Activated naive CD4-positive, alpha-beta T cell treated with anti-CD3 and anti-CD28 coated beads, Interleukin-2, amount 10 ng/mL, durations not matched to agents 7 days and 5 days (primary cell): ENCODE measurements around the gene PRF1.
A peak's percentile ranks its signal among the peaks of the same experiment; 100 is the strongest.
"Not testable (repeated sequence)": the region's sequence is repeated elsewhere in the genome, so short reads cannot be mapped to it uniquely, and the experiment has no call there.

Experiments used
- CTCF ChIA-PET: fragments of 350-600 bp; sonication (Branson Sonifier 250); formaldehyde crosslinking; loops from one replicate; lab custom pipeline; 2021; ENCODE audit warnings: antibody characterized with exemption; lab: Charles Lee
- DNase-seq: peaks from one replicate; pipeline ENCODE4 v3.0.0-alpha.2; 2020
- H3K27ac Mint-ChIP-seq: one replicate; pipeline ENCODE4 v1.8.0; 2021; ENCODE audit warnings: mild to moderate bottlenecking, moderate library complexity, mixed read lengths
- H3K27me3 Mint-ChIP-seq: one replicate; pipeline ENCODE4 v1.8.0; 2021; ENCODE audit warnings: mild to moderate bottlenecking, mixed read lengths
- H3K36me3 Mint-ChIP-seq: one replicate; pipeline ENCODE4 v1.8.0; 2021; ENCODE audit warnings: mixed read lengths
- H3K4me1 Mint-ChIP-seq: one replicate; pipeline ENCODE4 v1.8.0; 2021; ENCODE audit warnings: mixed read lengths
- H3K4me3 Mint-ChIP-seq: one replicate; pipeline ENCODE4 v1.8.0; 2021; ENCODE audit warnings: mild to moderate bottlenecking, moderate library complexity, mixed read lengths
- H3K9me3 Mint-ChIP-seq: one replicate; pipeline ENCODE4 v1.8.0; 2021; ENCODE audit warnings: mixed read lengths

The PRF1 gene

GRCh38 chr10:70602665-70603448 lies at the start of gene PRF1:
Gene PRF1, minus strand, starts transcription at chr10:70602741. Its CDS starts 1,839 bp downstream, at chr10:70600902.
- H3K27ac Mint-ChIP-seq, result peak within 1 kb of the TSS; percentile 91
- H3K36me3 Mint-ChIP-seq, result peaks cover 13% of the 10 kb centered on the region
- DNase-seq, result peak; percentile 91
- CTCF ChIA-PET, result interaction anchor here (1.0 to 1.6 kb wide), 4 partner anchors 43 to 154 kb away, joined by 3 to 4 read pairs (median 3); no protein-coding TSS in a partner anchor
- no peaks in the 10 kb centered on the region for H3K9me3 Mint-ChIP-seq
- peaks cover 42% of the 10 kb centered on the region for H3K4me1 Mint-ChIP-seq
- H3K27me3 Mint-ChIP-seq, result peaks cover 6% of the 10 kb centered on the region
- H3K4me3 Mint-ChIP-seq, result peak within 1 kb of the TSS; percentile 91

- Mint-ChIP-seq H3K27me3 (peaks cover 5% of the 10 kb centered on the region), H3K4me1 (no peaks in the 10 kb centered on the region), H3K36me3 (no peaks in the 10 kb centered on the region), H3K27ac (no peak overlapping the region), H3K9me3 (peaks cover 42% of the 10 kb centered on the region), H3K4me3 (no peak overlapping the region)
- CTCF ChIA-PET, result no interaction called here
- DNase-seq, result no peak
These were observed 49.1 kb upstream of the PRF1 start for GRCh38 chr10:70651661-70652060.

- H3K4me3 Mint-ChIP-seq, result no peak overlapping the region
- H3K4me1 Mint-ChIP-seq, result no peaks in the 10 kb centered on the region
- H3K36me3 Mint-ChIP-seq, result no peaks in the 10 kb centered on the region
- peaks cover 9% of the 10 kb centered on the region for H3K27me3 Mint-ChIP-seq
- no peak overlapping the region for H3K27ac Mint-ChIP-seq
- CTCF ChIA-PET, result no interaction called here
- DNase-seq, result no peak
- peaks cover 42% of the 10 kb centered on the region for H3K9me3 Mint-ChIP-seq
These were observed 48.2 kb upstream of the PRF1 start for GRCh38 chr10:70650718-70651117.

GRCh38 chr10:70650104-70650503 lies 47.6 kb upstream of the PRF1 start:
- Mint-ChIP-seq H3K27me3 (peaks cover 13% of the 10 kb centered on the region), H3K27ac (no peak overlapping the region), H3K9me3 (peaks cover 42% of the 10 kb centered on the region), H3K4me3 (no peak overlapping the region), H3K36me3 (no peaks in the 10 kb centered on the region), H3K4me1 (no peaks in the 10 kb centered on the region)
- no peak for DNase-seq
- CTCF ChIA-PET, result no interaction called here

- no peaks in the 10 kb centered on the region for H3K36me3 Mint-ChIP-seq
- H3K9me3 Mint-ChIP-seq, result peaks cover 42% of the 10 kb centered on the region
- H3K4me3 Mint-ChIP-seq, result no peak overlapping the region
- H3K27ac Mint-ChIP-seq, result no peak overlapping the region
- no peaks in the 10 kb centered on the region for H3K4me1 Mint-ChIP-seq
- DNase-seq, result no peak
- peaks cover 17% of the 10 kb centered on the region for H3K27me3 Mint-ChIP-seq
- CTCF ChIA-PET, result no interaction called here
These were observed 47.0 kb upstream of the PRF1 start for GRCh38 chr10:70649526-70649925.

- H3K27me3 Mint-ChIP-seq, result peaks cover 19% of the 10 kb centered on the region
- DNase-seq, result no peak
- H3K4me1 Mint-ChIP-seq, result no peaks in the 10 kb centered on the region
- H3K27ac Mint-ChIP-seq, result no peak overlapping the region
- H3K4me3 Mint-ChIP-seq, result no peak overlapping the region
- peaks cover 42% of the 10 kb centered on the region for H3K9me3 Mint-ChIP-seq
- CTCF ChIA-PET, result no interaction called here
- H3K36me3 Mint-ChIP-seq, result no peaks in the 10 kb centered on the region
These were observed 45.9 kb upstream of the PRF1 start for GRCh38 chr10:70648427-70648826.

- CTCF ChIA-PET, result no interaction called here
- Mint-ChIP-seq H3K4me3 (no peak overlapping the region), H3K36me3 (no peaks in the 10 kb centered on the region), H3K9me3 (peaks cover 39% of the 10 kb centered on the region), H3K27ac (no peak overlapping the region), H3K4me1 (no peaks in the 10 kb centered on the region), H3K27me3 (peaks cover 19% of the 10 kb centered on the region)
- no peak for DNase-seq
These were observed 44.5 kb upstream of the PRF1 start for GRCh38 chr10:70647086-70647485.

- CTCF ChIA-PET, H3K4me3 Mint-ChIP-seq, H3K27ac Mint-ChIP-seq, H3K4me1 Mint-ChIP-seq, DNase-seq, H3K36me3 Mint-ChIP-seq: not testable (repeated sequence)
- Mint-ChIP-seq H3K9me3 (peaks cover 21% of the 10 kb centered on the region), H3K27me3 (peaks cover 27% of the 10 kb centered on the region)
These were observed 42.4 kb upstream of the PRF1 start for GRCh38 chr10:70644959-70645358.

- CTCF ChIA-PET, DNase-seq, H3K9me3 Mint-ChIP-seq, H3K27ac Mint-ChIP-seq, H3K4me1 Mint-ChIP-seq, H3K4me3 Mint-ChIP-seq, H3K36me3 Mint-ChIP-seq: not testable (repeated sequence)
- H3K27me3 Mint-ChIP-seq, result peaks cover 25% of the 10 kb centered on the region
These were observed 40.7 kb upstream of the PRF1 start for GRCh38 chr10:70643272-70643671.

GRCh38 chr10:70639640-70640383 lies 37.3 kb upstream of the PRF1 start:
- DNase-seq, CTCF ChIA-PET, H3K4me3 Mint-ChIP-seq, H3K27ac Mint-ChIP-seq, H3K4me1 Mint-ChIP-seq, H3K36me3 Mint-ChIP-seq, H3K9me3 Mint-ChIP-seq: not testable (repeated sequence)
- H3K27me3 Mint-ChIP-seq, result peaks cover 12% of the 10 kb centered on the region

- H3K4me1 Mint-ChIP-seq, H3K4me3 Mint-ChIP-seq, H3K36me3 Mint-ChIP-seq, H3K9me3 Mint-ChIP-seq, CTCF ChIA-PET, H3K27ac Mint-ChIP-seq, DNase-seq: not testable (repeated sequence)
- peaks cover 19% of the 10 kb centered on the region for H3K27me3 Mint-ChIP-seq
These were observed 32.0 kb upstream of the PRF1 start for GRCh38 chr10:70634515-70634914.

- peaks cover 2% of the 10 kb centered on the region for H3K9me3 Mint-ChIP-seq
- H3K27ac Mint-ChIP-seq, result no peak overlapping the region
- DNase-seq, result no peak
- CTCF ChIA-PET, result no interaction called here
- no peaks in the 10 kb centered on the region for H3K4me1 Mint-ChIP-seq
- H3K27me3 Mint-ChIP-seq, result peaks cover 19% of the 10 kb centered on the region
- no peak overlapping the region for H3K4me3 Mint-ChIP-seq
- no peaks in the 10 kb centered on the region for H3K36me3 Mint-ChIP-seq
These were observed 31.5 kb upstream of the PRF1 start for GRCh38 chr10:70634011-70634410.

- H3K27me3 Mint-ChIP-seq, result peaks cover 23% of the 10 kb centered on the region
- H3K4me1 Mint-ChIP-seq, DNase-seq, H3K9me3 Mint-ChIP-seq, H3K4me3 Mint-ChIP-seq, H3K36me3 Mint-ChIP-seq, CTCF ChIA-PET, H3K27ac Mint-ChIP-seq: not testable (repeated sequence)
These were observed 29.2 kb upstream of the PRF1 start for GRCh38 chr10:70631735-70632134.

- Mint-ChIP-seq H3K9me3 (peaks cover 2% of the 10 kb centered on the region), H3K27me3 (peaks cover 18% of the 10 kb centered on the region), H3K27ac (no peak overlapping the region), H3K4me3 (no peak overlapping the region), H3K4me1 (no peaks in the 10 kb centered on the region), H3K36me3 (peaks cover 2% of the 10 kb centered on the region)
- CTCF ChIA-PET, result no interaction called here
- no peak for DNase-seq
These were observed 26.8 kb upstream of the PRF1 start for GRCh38 chr10:70629338-70629737.

- Mint-ChIP-seq H3K27me3 (peaks cover 15% of the 10 kb centered on the region), H3K4me3 (no peak overlapping the region), H3K27ac (no peak overlapping the region), H3K4me1 (no peaks in the 10 kb centered on the region), H3K36me3 (peaks cover 2% of the 10 kb centered on the region), H3K9me3 (peaks cover 3% of the 10 kb centered on the region)
- CTCF ChIA-PET, result no interaction called here
- DNase-seq, result no peak
These were observed 23.5 kb upstream of the PRF1 start for GRCh38 chr10:70626056-70626455.
